Neural cell (in vitro differentiated cells): ENCODE results near the gene USP7.

Source experiments
- EP300 ChIP-seq: fragments of 450-650 bp; conservative IDR thresholded peaks from 2 replicates; pipeline ENCODE4 v1.6.1; 2014; ENCODE audit warnings: antibody characterized with exemption, mild to moderate bottlenecking, moderate library complexity; ENCODE audit not compliant: poor library complexity, severe bottlenecking
- EZH2 ChIP-seq: fragments of 200-600, 300-800 bp; shearing (Covaris generic), sonication (generic); IDR thresholded peaks from 2 replicates; pipeline ENCODE4 v1.6.1; 2014; ENCODE audit warnings: antibody characterized with exemption, low read length, borderline replicate concordance, mild to moderate bottlenecking; ENCODE audit not compliant: insufficient read depth, poor library complexity, severe bottlenecking
- POLR2AphosphoS5 ChIP-seq: IDR thresholded peaks from 2 replicates; pipeline ENCODE4 v1.6.1; 2012
- RAD21 ChIP-seq: fragments of 450-650 bp; conservative IDR thresholded peaks from 2 replicates; pipeline ENCODE4 v1.6.1; 2014; ENCODE audit warnings: antibody characterized with exemption, mild to moderate bottlenecking, moderate library complexity
- REST ChIP-seq: IDR thresholded peaks from 2 replicates; pipeline ENCODE4 v1.6.1; 2012; ENCODE audit warnings: borderline replicate concordance
- TAF1 ChIP-seq: IDR thresholded peaks from 2 replicates; pipeline ENCODE4 v1.6.1; 2012; ENCODE audit warnings: low read depth
- TF ChIP-seq, protein P1 (sequence below): fragments of 450-650 bp; IDR thresholded peaks from 2 replicates; pipeline ENCODE4 v1.5.1; 2014; ENCODE audit warnings: antibody characterized with exemption, mild to moderate bottlenecking, moderate library complexity; ENCODE audit not compliant: poor library complexity, severe bottlenecking

DNA sequence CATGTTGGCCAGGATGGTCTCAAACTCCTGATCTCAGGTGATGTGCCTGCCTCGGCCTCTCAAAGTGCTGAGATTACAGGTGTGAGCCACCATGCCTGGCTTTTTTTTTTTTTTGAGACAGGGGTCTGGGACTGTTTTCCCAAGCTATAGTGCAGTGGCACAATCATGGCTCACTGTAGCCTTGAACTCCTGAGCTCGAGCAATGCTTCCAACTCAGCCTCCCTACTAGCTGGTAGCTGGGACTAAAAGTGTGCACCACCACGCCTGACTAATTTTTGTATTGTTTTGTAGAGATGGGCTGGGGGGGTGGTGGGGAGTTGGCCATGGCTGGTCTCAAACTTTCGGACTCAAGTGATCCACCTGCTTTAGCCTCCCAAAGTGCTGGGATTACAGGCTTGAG lies 36.1 kb upstream of the USP7 start:
- TF ChIP-seq, protein P1, sequence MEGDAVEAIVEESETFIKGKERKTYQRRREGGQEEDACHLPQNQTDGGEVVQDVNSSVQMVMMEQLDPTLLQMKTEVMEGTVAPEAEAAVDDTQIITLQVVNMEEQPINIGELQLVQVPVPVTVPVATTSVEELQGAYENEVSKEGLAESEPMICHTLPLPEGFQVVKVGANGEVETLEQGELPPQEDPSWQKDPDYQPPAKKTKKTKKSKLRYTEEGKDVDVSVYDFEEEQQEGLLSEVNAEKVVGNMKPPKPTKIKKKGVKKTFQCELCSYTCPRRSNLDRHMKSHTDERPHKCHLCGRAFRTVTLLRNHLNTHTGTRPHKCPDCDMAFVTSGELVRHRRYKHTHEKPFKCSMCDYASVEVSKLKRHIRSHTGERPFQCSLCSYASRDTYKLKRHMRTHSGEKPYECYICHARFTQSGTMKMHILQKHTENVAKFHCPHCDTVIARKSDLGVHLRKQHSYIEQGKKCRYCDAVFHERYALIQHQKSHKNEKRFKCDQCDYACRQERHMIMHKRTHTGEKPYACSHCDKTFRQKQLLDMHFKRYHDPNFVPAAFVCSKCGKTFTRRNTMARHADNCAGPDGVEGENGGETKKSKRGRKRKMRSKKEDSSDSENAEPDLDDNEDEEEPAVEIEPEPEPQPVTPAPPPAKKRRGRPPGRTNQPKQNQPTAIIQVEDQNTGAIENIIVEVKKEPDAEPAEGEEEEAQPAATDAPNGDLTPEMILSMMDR, result no peak
- no peak for TF ChIP-seq EZH2
- no peak for TF ChIP-seq RAD21
- TF ChIP-seq EP300, result no peak
- no peak for TF ChIP-seq REST
- TF ChIP-seq POLR2AphosphoS5, result no peak
- no peak for TF ChIP-seq TAF1
